Middle frontal gyrus (tissue), 1 donor: ENCODE results near the gene GPRC5D.

Experiments
- DNase-seq: peaks from one replicate; pipeline ENCODE4 v3.0.0-alpha.2; 2015; ENCODE audit warnings: low spot score; ENCODE audit errors: extremely low spot score

GPRC5D gene

GRCh38 chr12:12938541-12938940 is 13.4 kb downstream of the GPRC5D start:
- DNase-seq = no peak

- DNase-seq = no peak
Observed at GRCh38 chr12:12936983-12937491, 14.9 kb downstream of the GPRC5D start.

- DNase-seq = no peak
Observed at GRCh38 chr12:12934556-12934955, 17.4 kb downstream of the GPRC5D start.

GRCh38 chr12:12933742-12934141 is 18.2 kb downstream of the GPRC5D start:
- DNase-seq = no peak

GRCh38 chr12:12930633-12931219 is 21.2 kb downstream of the GPRC5D start:
- DNase-seq = no peak

- DNase-seq = no peak
Observed at GRCh38 chr12:12929696-12930095, 22.3 kb downstream of the GPRC5D start.

- no peak for DNase-seq
Observed at GRCh38 chr12:12927211-12928079, 24.5 kb downstream of the GPRC5D start.

- DNase-seq = no peak
Observed at GRCh38 chr12:12926571-12927071, 25.3 kb downstream of the GPRC5D start.

- no peak for DNase-seq
Observed at GRCh38 chr12:12925388-12925787, 26.6 kb downstream of the GPRC5D start.

- no peak for DNase-seq
Observed at GRCh38 chr12:12924169-12924568, 27.8 kb downstream of the GPRC5D start.

- no peak for DNase-seq
Observed at GRCh38 chr12:12922978-12923377, 29.0 kb downstream of the GPRC5D start.

- no peak for DNase-seq
Observed at GRCh38 chr12:12922191-12922616, 29.8 kb downstream of the GPRC5D start.

- DNase-seq = no peak
Observed at GRCh38 chr12:12919666-12920435, 32.1 kb downstream of the GPRC5D start.

- DNase-seq = no peak
Observed at GRCh38 chr12:12918781-12919389, 33.1 kb downstream of the GPRC5D start.

- DNase-seq = no peak
Observed at GRCh38 chr12:12917517-12917916, 34.5 kb downstream of the GPRC5D start.

- peak; percentile 90 for DNase-seq
Observed at GRCh38 chr12:12916135-12916944, 35.6 kb downstream of the GPRC5D start.

GRCh38 chr12:12915656-12916055 is 36.3 kb downstream of the GPRC5D start:
- DNase-seq = no peak

- no peak for DNase-seq
Observed at GRCh38 chr12:12912711-12913110, 39.3 kb downstream of the GPRC5D start.

- no peak for DNase-seq
Observed at GRCh38 chr12:12909995-12910420, 42.0 kb downstream of the GPRC5D start.
